ENCODE data around the gene FFAR1.
"Not testable (repeated sequence)": the region's sequence is repeated elsewhere in the genome, so short reads cannot be mapped to it uniquely, and the experiment has no call there.

Gene FFAR1

DNA sequence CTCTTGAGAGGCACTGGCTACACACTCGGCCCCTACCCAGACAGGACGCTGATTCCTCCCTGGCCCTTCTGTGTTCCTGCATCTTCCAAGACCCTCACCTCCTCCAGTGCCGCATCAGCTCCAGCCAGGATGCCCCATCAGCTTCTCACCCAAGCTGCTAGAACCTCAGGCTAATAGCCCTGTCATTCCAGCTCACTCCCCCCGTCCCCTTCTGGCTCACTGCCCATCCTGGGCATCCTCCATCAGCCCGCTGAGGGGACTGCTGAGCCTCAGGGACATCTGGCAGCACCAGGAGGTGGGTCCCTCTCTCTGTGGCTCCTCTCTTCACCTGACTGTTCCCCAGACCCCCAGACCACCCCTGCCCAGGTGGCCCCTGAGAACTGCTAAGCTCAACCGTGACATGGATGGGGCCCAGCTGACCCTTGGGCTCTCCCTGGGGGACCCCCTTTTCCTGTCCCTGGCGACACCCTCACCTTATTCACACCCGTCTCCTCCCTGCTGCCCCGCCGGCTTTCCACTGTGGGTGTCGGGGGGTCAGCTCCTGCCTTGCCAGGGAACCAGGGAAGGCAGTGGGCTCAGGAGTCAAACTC is 15.4 kb downstream of the FFAR1 start:
- no peak for DNase-seq

DNA sequence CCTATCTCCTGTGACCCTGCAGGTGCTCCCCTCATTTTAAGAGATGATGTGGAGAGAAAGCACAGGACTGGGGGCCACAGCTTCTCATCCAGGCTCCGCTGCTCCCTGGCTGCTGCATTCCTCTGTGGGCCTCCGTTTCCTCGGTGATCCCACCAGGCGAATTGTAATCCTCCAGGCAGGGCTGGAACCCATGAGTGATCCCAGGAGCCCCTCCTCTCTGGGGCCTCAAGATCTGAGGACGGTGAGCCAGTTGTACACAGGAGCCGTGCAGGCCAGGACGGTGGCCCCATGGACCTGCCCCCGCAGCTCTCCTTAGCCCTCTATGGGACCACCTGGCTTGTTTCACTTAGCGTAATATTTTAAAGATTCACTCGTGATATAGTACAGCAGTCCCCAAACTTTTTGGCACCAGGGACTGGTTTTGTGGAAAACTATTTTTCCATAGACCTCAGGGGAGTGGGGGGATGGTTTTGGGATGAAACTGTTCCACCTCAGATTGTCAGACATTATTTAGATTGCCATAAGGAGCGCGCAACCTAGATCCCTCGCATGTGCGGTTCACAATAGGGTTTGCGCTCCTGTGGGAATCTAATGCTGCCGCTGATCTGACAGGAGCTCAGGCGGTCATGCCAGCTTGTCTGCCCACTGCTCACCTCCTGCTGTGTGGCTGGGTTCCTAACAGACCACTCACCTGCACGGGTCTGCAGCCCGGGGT is 16.2 kb downstream of the FFAR1 start:
- DNase-seq = no peak

DNA sequence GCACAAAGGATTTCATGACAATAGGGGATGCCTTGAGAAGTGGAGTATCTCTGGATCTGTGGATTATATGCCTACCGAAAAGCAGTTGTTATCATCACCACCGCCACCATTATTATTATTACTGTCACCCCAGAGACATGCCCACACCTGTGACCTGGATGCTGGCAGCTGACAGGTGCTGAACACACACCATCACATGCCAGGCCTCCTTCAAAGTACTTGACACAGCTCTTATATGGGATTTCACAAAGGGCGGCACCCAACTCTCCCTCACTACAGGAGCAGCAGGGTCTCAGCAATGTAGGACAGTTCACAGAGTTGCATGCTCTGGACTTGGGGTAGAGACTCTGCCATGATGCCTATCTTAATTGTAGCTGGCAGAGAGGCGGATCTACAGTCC is 17.6 kb downstream of the FFAR1 start:
- DNase-seq = no peak

DNA sequence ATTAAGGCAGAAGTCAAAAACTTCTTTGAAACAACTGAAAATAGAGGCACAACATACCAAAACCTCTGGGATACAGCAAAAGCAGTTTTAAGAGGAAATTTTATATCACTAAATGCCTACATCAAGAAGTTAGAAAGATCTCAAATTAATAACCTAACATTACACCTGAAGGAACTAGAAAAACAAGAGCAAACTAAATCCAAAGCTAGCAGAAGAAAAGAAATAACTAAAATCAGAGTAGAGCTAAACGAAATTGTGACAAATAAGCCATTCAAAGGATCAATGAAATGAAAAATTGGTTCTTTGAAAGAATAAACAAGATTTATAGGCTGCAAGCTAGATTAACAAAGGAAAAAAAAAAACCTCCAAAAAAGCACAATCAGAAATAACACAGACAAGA is 20.7 kb downstream of the FFAR1 start:
- DNase-seq = no peak

DNA sequence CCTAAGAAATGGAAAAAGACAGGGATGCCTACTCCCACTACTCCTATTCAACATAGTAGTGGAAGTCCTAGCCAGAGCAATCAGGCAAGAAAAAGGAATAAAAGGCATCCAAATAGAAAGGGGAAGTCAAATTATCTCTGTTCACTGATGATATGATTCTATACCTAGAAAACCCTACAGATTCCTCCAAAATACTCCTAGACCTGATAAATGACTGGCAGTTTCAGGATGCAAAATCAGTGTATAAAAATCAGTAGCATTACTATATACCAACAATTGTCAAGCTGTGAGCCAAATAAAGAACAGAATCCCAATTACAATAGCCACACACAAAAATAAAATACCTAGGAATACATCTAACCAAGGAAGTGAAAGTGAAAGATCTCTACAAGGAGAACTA is 21.8 kb downstream of the FFAR1 start:
- DNase-seq = no peak

DNA sequence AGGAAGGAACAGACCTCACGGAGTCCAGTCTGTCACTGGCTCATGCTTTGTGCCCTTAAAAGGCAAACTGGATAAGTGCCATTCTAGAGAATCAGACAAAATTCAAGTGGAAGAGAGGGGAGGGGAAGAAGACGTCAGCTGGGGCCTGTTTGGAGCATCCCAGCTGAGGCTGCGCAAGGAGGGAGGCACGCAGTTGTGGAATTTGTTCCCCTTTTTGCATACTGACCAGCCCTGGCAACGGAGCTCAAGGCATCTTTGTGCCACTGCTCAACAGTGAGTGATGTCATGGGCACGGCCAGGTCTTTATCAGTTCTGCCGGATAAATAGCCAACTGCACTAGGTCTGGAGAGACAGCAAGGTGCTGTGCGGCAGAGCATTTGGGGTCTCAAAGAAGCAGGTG is 23.0 kb downstream of the FFAR1 start, which contains the start of gene GPR42:
Gene GPR42 (plus strand): TSS at position 347 of the 400 bp plus-strand sequence. CDS start 292 bp downstream, outside the sequence.
- DNase-seq = no peak

DNA sequence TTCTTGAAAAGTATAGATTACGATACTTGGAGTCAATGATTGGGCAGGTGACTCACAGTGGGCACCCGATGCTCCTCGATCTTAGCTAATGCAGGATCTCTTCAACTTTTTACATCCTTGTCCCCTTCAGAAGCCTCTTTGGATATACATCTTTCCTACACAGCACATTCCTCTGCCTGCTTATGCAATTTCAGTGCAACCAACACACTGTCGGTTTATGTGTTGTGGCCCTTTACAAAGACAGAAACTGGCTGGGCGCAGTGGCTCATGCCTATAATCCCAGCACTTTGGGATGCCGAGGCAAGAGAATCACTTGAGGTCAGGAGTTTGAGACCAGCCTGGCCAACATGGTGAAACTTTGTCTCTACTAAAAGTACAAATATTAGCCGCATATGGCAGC is 25.8 kb downstream of the FFAR1 start:
- DNase-seq = no peak

DNA sequence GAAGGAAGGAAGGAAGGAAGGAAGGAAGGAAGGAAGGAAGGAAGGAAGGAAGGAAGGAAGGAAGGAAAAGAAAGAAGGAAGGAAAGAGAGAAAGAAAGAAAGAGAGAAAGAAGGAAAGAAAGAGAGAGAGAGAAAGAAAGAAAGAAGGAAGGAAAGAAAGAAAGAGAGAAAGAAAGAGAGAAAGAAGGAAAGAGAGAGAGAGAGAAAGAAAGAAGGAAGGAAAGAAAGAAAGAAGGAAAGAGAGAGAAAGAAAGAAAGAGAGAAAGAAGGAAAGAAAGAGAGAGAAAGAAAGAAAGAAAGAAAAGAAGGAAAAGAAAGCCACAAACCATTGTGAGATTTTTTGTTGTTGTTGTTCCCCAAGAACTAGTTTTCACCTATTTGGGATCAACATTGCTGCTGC is 26.3 kb downstream of the FFAR1 start:
- DNase-seq = not testable (repeated sequence)

DNA sequence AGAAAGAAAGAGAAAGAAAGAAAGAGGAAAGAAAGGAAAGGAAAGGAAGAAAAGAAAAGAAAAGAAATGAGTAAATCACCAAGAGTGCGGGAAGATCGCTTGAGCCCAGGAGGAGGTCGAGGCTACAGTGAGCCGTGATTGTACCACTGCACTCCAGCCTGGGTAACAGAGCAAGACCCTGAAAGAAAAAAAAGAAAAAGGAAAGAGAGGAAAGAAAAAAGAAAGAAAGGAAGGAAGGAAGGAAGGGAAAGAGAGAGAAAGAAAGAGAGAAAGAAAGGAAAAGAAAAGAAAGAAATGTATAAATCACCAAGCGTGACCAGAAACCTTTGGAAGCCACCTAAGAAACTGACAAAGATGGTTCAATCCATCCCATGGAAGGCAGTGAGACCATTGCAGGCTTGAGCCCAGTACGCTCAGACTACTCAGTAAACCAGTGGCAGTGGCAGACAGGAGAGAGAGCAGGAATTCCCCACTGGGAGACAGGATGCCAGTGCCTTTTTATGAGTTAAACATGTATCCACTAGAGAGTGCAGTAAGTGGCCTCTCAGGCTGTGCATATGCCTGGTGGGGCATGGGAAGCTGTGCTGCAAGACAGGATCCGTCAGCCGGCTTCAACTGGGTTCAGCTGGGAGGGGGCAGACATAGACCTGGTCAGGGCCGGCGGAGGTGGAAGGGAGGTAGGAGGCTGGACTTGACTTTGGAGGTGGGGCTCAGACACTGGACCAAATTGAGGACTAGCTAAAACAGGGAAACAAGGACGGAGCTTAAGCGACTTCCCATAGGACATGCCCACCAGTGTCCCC is 28.0 kb downstream of the FFAR1 start:
- no peak for DNase-seq

DNA sequence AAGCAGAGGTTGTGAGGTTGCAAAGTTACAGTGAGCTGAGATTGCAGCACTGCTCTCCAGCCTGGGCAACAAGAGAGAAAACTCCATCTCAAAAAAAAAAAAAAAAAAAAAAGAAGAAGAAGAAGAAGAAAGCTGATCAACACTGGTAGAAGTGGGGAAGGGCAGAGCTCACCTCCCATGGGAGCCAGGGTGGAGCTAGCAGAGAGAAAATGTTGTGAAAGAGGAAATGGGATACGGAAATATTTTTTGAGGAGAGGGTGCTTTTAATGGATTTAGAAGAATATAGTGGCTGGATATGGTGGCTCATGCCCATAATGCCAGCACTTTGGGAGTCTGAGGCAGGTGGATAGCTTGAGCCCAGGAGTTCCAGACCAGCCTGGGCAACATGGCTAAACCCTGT is 30.0 kb downstream of the FFAR1 start:
- DNase-seq = no peak

DNA sequence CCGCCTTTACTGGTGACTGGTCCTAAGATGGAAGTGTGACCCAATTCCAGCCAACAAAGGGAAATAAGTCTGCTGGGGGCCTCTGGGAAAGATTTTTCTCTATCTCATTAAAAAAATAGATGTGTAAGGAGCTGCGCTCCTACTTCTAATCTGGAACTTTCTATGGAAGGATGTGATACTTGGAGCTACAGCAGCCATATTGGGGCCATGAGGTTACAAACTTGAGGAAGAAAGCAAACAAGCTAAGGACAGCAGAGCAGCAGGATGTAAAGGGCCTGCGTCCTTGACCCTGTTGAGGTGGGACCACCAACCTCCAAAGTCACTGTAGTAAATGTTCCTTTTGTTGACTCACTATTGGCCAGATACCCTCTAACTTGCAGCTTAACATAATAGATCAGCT is 30.7 kb downstream of the FFAR1 start:
- no peak for DNase-seq

DNA sequence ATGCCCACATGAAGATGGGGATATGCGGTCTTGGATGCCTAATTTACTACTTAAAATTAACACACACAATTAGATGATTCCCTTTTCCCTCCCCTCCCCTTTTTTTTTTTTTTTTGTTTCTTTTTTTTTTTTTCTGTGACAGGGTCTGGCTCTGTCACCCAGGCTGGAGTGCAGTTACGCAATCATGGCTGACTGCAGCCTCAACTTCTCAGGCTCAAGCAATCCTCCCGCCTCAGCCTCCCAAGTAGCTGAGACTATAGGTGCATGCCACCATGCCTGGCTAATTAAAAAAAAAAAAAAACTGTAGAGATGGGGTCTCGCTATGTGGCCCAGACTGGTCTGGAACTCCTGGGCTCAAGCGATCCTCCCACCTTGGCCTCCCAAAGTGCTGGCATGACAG is 31.8 kb downstream of the FFAR1 start:
- DNase-seq = not testable (repeated sequence)

DNA sequence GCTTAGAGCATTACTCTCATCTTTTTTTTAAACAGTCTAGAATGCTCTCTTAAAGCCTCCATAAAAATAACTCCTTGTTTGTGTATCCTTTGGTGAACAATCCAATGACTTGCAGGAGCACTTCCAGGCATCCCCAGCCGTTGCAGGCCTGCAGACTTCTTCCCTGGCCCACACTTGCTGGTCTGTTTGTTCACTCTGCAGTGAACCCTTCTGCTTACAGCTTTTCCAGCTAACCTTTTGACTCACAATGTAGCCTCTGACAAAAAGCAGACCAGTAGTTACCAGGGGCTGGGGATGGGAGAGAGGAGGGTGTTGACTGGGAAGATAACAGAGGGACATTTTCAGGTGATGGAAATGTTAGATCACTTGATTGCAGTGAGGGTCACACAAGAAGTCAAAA is 32.3 kb downstream of the FFAR1 start:
- DNase-seq = no peak

DNA sequence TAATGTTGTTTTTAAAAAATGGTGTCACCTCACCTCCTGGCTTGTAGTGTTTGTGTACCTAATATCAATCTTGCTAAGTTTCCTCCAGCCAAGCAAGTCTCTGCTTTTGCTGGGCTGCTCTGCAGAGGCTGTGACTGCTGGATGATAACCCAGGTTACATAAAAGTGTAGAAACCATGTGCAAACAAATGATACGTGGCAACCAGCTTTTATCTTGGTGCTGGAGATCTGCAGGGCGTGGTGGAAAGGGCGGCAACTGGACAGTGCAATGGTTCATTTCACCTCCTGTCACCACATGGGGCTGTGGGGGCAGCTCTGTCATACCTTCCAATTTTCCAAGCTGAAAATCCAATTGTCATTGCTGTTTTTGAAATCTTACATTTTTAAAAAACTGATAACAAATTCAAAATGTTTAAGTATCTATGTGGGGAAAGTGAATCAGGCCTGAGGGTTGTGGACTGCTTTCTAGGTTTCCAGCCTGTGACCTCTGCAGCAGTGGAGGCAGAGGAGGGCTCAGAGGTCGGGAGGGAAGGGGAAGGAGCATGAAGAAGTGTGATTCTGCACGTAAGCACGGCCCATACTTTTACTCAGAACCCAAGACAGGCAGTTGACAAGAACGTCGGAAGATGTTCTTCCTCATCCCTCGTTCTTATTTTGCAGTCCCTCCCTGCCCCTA is 32.9 kb downstream of the FFAR1 start:
- DNase-seq = no peak

DNA sequence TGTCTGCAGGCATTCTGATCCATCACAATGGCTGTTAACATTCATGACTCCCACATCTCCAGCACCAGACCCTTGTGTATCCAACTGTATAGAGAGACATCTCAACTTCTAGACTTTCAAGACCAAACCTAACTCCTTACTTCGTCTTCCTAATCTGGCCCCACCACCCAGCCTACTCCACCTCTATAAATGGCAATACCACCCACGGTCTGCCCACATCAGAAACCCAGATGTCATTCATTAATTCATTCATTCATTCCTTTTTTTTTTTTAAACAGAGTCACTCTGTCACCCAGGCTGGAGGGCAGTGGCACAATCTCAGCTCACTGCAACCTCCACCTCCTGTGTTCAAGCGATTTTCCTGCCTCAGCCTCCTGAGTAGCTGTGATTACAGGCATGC is 33.6 kb downstream of the FFAR1 start:
- DNase-seq = no peak

DNA sequence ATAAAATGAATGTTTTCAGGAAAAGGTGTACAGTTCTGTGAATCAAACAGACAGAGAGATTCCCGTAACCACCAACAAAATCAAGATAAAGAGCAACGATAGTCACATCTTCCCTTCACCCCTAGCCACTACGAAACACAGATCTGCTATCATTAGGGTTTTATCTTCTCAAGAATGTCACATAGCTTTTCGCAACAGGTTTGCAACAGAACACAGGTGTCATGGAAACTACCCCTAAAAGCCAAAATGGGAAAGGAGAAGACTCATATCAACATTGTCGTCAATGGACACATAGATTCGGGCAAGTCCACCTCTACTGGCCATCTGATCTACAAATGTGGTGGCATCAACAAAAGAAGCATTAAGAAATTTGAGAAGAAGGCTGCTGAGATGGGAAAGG is 34.2 kb downstream of the FFAR1 start:
- no peak for DNase-seq

DNA sequence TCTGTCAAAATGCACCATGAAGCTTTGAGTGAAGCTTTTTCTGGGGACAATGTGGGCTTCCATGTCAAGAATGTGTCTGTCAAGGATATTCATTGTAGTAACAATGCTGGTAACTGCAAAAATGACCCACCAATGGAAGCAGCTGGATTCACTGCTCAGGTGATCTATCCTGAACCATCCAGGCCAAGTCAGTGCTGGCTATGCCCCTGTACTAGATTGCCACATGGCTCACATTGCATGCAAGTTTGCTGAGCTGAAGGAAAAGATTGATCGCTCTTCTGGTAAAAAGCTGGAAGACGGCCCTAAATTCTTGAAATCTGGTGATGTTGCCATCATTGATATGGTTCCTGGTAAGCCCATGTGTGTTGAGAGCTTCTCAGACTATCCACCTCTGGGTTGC is 35.8 kb downstream of the FFAR1 start:
- no peak for DNase-seq

DNA sequence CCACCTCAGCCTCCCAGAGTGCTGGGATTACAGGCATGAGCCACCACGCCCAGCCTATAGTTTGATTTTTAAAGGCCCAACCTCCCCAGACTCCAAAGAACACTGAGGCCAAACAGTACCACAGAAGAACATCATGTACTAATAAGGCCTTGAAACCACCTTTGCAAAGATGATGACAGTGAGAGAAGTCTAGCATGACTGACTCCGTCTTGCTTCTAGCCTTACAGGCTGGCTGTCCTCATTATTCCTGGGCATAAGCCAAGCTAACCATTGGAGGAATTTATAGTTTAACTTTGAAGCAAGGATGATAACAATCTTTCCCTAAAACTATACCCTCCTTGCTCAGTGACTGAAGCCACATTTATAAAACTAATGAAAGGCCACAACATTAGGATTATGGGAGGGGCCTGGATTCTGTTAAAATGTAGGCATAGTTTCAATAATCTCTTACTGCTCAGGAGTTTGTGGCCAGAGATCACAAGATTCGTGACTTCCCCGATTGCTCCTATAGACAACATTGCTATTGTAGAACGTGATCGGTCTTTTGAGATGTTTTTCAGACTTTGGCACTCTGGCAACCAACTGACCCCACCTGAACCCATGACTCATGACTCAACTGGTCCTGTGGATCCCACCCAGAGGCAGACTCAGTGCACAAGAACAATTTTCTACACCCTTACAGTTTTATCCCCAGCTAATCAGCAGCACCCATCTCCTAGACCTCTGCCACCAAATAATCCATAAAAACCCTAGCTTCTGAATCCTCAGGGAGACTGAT is 40.8 kb downstream of the FFAR1 start:
- no peak for DNase-seq

DNA sequence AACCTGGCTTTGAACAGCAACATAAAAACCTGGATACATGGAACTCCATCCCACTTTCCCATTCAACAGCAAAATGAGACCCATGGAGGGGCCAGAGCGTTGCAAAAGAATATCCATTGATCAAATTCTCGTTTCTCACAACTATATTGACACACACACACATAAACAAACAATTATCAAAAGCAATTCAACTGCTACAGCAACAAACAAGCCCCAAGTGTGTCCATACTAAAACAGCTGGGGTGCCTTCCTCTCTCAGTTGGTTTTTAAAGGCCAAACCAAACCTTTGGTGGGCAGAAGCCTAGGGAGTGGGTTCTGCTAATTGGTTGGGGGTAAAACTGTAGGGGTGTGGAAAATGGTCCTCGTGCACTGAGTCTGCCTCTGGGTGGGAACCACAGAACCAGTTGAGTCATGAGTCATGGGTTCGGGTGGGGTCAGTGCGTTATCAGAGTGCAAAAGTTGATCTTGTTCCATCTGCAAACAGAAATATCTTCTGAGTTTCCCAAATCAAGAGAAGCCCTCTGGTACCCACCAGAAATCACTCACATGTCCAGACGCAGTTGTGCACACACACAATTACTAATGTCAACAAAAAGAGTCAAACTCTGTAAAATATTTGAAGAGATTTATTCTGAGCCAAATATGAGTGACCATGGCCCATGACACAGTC is 41.6 kb downstream of the FFAR1 start:
- DNase-seq = no peak

DNA sequence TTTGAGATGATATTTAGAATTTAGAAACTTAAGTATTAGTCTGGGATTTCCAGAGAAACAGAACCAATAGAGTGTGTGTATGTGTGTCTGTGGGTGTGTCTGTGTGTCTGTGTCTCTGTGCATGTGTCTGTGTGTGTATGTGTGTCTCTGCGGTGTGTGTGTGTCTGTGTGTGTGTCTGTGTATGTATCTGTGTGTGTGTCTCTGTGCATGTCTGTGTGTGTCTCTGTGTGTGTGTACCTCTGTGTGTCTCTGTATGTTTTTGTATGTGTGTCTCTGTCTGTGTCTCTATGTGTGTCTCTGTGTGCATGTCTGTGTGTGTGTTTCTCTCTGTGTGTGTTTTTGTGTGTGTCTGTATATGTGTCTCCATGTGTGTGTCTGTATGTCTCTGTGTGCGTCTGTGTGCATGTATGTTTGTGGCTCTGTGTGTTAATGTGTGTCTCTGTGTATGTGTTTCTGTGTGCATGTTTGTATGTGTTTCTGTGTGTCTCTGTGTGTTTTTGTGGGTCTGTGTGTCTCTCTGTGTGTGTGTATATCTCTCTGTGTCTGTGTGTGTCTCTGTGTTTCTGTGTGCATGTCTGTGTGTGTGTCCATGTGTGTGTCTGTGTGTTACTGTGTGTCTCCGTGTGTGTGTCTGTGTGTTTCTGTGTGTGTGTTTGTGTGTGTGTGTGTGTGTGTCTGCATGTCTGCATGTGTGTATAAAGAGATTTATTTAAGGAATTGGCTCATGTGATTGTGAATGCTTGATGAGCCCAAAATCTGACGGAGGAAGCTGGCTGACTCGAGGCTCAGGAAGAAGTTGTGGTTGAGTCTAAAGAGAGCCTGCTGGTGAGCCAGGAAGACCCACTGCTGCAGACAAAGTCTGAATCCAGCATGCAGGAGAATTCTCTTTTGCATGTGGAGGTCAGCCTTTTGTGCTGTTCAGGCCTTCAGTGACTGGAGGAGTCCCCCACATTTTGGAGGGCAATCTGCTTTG is 45.3 kb downstream of the FFAR1 start:
- DNase-seq = no peak

All from stimulated activated naive CD4-positive, alpha-beta T cell treated with Interleukin-2 at 50 U/mL for 16 hours (primary cell).